ENCODE data around the gene ZMYND8. TPM values are rescaled to one million over a fixed set of nuclear protein-coding genes. Genes with fewer than 3 reads are reported as not detected.

The ZMYND8 gene
- total and polyA plus RNA-seq, 11 donors = 11.3 to 46.4 (median 28.7) TPM

DNA sequence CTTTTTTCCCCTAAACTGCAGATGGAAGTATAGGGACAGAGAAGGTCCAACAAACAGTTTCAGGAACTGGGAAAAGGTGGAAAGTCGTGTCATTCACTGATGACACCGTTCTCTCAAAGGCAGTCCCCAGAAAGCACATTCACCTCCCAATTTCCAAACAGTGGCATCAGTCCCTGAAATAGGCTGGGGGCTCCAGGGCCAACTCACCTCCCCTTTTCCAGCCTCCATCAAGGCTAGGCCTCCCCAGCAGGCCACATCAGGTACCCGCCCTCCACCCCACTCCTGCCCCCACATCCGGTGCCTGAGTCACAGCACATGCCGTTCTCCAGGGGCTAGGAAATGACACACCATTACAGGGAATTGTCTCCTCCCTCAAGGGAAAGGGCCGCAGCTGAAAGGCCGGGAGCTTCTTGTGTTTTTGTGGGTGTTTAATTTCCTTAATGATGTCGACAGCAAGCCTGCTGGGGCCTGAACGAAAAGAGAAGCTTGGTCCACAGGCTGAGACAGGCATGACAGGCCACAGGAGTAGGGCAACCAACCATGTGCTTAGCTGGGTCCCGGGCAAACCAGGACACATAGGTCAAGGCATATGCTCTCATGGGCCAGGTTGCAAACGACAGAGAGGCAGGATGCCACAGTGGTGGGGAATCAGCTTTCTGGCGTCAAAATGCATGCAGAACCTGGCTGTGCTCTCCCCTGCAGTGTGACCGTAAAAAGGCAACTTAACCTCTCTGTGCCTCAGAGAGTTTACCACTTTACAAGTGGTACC lies 39.2 kb downstream of the ZMYND8 start:
- Histone ChIP-seq H3K4me3 (peak overlapping the region in 3 of 12 donors; percentile 17 to 43 (median 32)), H3K36me3 (no peaks in the 10 kb centered on the region), H3K9me3 (no peaks in the 10 kb centered on the region), H3K4me1 (peaks cover 13 to 85% (median 71%) of the 10 kb centered on the region in 12 donors), H3K27ac (peak overlapping the region; percentile 95 to 100 (median 98)), H3K27me3 (no peaks in the 10 kb centered on the region)
- 20 to 33% (median 28%) methylated on average over 8 to 13 of the region's 13 CpGs for WGBS, 4 donors
- intact Hi-C loops (cut with DNase I) = loop anchor here in 6 of 10 donors (1.0 to 5.0 kb wide), 6 partner anchors 38 to 45 kb away; no protein-coding TSS in a partner anchor
- ATAC-seq = peak; percentile 71 to 86 (median 78)
- DNase-seq = peak; percentile 78 to 94 (median 85)
- TF ChIP-seq POLR2A (IDR thresholded peaks at IDR 0.05) = peak in 1 of 2 donors; percentile 76
- TF ChIP-seq, protein P1, sequence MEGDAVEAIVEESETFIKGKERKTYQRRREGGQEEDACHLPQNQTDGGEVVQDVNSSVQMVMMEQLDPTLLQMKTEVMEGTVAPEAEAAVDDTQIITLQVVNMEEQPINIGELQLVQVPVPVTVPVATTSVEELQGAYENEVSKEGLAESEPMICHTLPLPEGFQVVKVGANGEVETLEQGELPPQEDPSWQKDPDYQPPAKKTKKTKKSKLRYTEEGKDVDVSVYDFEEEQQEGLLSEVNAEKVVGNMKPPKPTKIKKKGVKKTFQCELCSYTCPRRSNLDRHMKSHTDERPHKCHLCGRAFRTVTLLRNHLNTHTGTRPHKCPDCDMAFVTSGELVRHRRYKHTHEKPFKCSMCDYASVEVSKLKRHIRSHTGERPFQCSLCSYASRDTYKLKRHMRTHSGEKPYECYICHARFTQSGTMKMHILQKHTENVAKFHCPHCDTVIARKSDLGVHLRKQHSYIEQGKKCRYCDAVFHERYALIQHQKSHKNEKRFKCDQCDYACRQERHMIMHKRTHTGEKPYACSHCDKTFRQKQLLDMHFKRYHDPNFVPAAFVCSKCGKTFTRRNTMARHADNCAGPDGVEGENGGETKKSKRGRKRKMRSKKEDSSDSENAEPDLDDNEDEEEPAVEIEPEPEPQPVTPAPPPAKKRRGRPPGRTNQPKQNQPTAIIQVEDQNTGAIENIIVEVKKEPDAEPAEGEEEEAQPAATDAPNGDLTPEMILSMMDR (IDR thresholded peaks at IDR 0.05) = no peak

DNA sequence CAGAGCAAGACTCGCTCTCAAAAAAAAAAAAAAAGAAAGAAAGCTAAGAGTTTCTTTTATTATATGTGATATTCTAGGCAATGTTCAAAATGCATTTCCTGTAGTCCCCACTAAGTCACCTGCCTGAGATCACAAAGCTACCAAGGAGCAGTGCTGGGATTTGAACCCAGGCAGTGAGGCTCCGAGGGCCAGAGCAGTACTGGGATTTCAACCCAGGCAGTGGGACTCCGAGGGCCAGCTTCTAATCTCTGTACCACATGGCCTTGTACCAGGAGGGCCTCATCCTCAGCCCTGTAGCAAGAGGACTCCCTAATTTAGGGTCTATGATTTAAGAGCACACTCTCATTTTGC lies 39.7 kb downstream of the ZMYND8 start:
- WGBS, 4 donors = 75 to 81% (median 76%) methylated on average over 3 of the region's 3 CpGs
- no peak for DNase-seq
- no peaks in the 10 kb centered on the region for H3K9me3 ChIP-seq
- H3K27me3 ChIP-seq = no peaks in the 10 kb centered on the region
- H3K4me3 ChIP-seq = no peak overlapping the region
- H3K36me3 ChIP-seq = peaks cover 0 to 4% (median 0%) of the 10 kb centered on the region in 9 donors
- TF ChIP-seq POLR2A (IDR thresholded peaks at IDR 0.05) = no peak
- TF ChIP-seq, protein P1 (IDR thresholded peaks at IDR 0.05) = no peak
- H3K27ac ChIP-seq = peak overlapping the region; percentile 95 to 100 (median 98)
- intact Hi-C loops (cut with DNase I) = loop anchor here in 6 of 10 donors (1.0 to 5.0 kb wide), 6 partner anchors 39 to 46 kb away; no protein-coding TSS in a partner anchor
- no peak for ATAC-seq
- H3K4me1 ChIP-seq = peaks cover 13 to 87% (median 71%) of the 10 kb centered on the region in 12 donors

DNA sequence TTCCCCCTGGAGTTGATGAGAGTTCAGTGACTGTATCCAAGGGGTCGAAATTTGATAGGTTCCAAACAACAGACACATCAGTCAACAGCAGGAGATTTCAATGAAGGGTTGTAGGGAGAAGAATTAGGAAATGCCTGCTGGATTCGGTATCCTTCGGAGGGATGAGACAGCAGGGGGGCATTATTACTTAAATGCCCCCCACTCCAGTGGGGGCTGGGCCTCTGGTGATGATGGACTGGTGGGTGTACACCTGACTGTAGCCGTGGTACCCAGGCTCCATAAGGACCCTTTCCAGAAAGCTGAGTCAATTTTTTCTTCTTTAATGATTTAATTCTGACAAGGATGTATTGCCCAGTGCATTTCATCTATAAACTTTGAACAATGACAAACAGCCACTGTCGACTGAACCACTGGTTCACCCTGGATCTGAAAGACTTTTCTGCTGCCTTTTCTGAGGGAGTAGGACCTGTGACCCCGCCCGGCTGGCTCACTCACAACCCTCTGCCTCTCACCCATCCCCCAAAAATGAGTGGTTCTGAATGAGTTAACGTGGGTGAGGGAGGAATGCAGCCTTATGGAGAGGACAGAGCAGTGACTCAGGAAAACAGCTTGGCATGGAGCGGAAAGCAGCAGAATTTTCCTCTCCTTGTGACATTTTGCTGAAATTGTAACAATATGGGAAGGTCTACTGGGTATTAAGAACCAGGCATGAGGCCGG lies 41.0 kb downstream of the ZMYND8 start:
- DNase-seq (peak in 1 of 5 donors; percentile 55), ATAC-seq (peak in 1 of 4 donors; percentile 4)
- Histone ChIP-seq H3K9me3 (no peaks in the 10 kb centered on the region), H3K4me1 (peaks cover 13 to 83% (median 65%) of the 10 kb centered on the region in 12 donors), H3K4me3 (no peak overlapping the region), H3K27ac (peak overlapping the region; percentile 95 to 100 (median 98)), H3K36me3 (peaks cover 0 to 14% (median 0%) of the 10 kb centered on the region in 9 donors), H3K27me3 (no peaks in the 10 kb centered on the region)
- TF ChIP-seq POLR2A (IDR thresholded peaks at IDR 0.05) = no peak
- TF ChIP-seq, protein P1 (IDR thresholded peaks at IDR 0.05) = no peak
- 55 to 72% (median 67%) methylated on average over 10 of the region's 10 CpGs for WGBS, 4 donors
- intact Hi-C loops (cut with DNase I) = loop anchor here in 5 of 10 donors (2.0 to 5.0 kb wide), 4 partner anchors 38 to 47 kb away; no protein-coding TSS in a partner anchor

Measured in heart left ventricle (tissue), 16 donors.